Measurements from ENCODE around the gene DNAAF3.
A peak's percentile ranks its signal among the peaks of the same experiment; 100 is the strongest.

Gene DNAAF3

GRCh38 chr19:55165952-55166529 is 372 bp downstream of the DNAAF3 start:
- Histone ChIP-seq H3K4me1 (ENCODE audit: insufficient read depth, insufficient read length) (peaks cover 2% of the 10 kb centered on the region), H3K9me3 (ENCODE audit: insufficient read depth, low read length) (no peaks in the 10 kb centered on the region), H3K4me3 (ENCODE audit: insufficient read length, low read depth) (peak overlapping the region; percentile 44), H3K9ac (ENCODE audit: insufficient read length, low read depth) (no peak overlapping the region), H3K27me3 (ENCODE audit: insufficient read depth, insufficient read length) (peaks cover 14% of the 10 kb centered on the region), H3K36me3 (ENCODE audit: insufficient read depth, insufficient read length, low read length) (no peaks in the 10 kb centered on the region)
- DNase-seq (ENCODE audit: low read depth, low spot score) = peak; percentile 85
- TF ChIP-seq SUZ12 (IDR thresholded peaks at IDR 0.05; ENCODE audit: extremely low read depth, insufficient read depth, insufficient read length) (no peak), ZNF274 (IDR thresholded peaks at IDR 0.05; ENCODE audit: low read depth, low read length) (no peak), YY1 (IDR thresholded peaks at IDR 0.05; ENCODE audit: insufficient read depth, insufficient read length) (no peak)

GRCh38 chr19:55161571-55162322 is 4.7 kb downstream of the DNAAF3 start:
- Histone ChIP-seq H3K9ac (ENCODE audit: insufficient read length, low read depth) (no peak overlapping the region), H3K4me3 (ENCODE audit: insufficient read length, low read depth) (no peak overlapping the region), H3K27me3 (ENCODE audit: insufficient read depth, insufficient read length) (no peaks in the 10 kb centered on the region), H3K9me3 (ENCODE audit: insufficient read depth, low read length) (no peaks in the 10 kb centered on the region), H3K36me3 (ENCODE audit: insufficient read depth, insufficient read length, low read length) (no peaks in the 10 kb centered on the region), H3K4me1 (ENCODE audit: insufficient read depth, insufficient read length) (peaks cover 7% of the 10 kb centered on the region)
- no peak for TF ChIP-seq ZNF274 (IDR thresholded peaks at IDR 0.05; ENCODE audit: low read depth, low read length)
- TF ChIP-seq YY1 (IDR thresholded peaks at IDR 0.05; ENCODE audit: insufficient read depth, insufficient read length) = no peak
- TF ChIP-seq SUZ12 (IDR thresholded peaks at IDR 0.05; ENCODE audit: extremely low read depth, insufficient read depth, insufficient read length) = no peak
- no peak for DNase-seq (ENCODE audit: low read depth, low spot score)

- no peaks in the 10 kb centered on the region for H3K27me3 ChIP-seq (ENCODE audit: insufficient read depth, insufficient read length)
- no peak for DNase-seq (ENCODE audit: low read depth, low spot score)
- H3K36me3 ChIP-seq (ENCODE audit: insufficient read depth, insufficient read length, low read length) = no peaks in the 10 kb centered on the region
- peak overlapping the region; percentile 44 for H3K9ac ChIP-seq (ENCODE audit: insufficient read length, low read depth)
- peaks cover 7% of the 10 kb centered on the region for H3K4me1 ChIP-seq (ENCODE audit: insufficient read depth, insufficient read length)
- no peaks in the 10 kb centered on the region for H3K9me3 ChIP-seq (ENCODE audit: insufficient read depth, low read length)
- H3K4me3 ChIP-seq (ENCODE audit: insufficient read length, low read depth) = peak overlapping the region; percentile 13
- TF ChIP-seq SUZ12 (IDR thresholded peaks at IDR 0.05; ENCODE audit: extremely low read depth, insufficient read depth, insufficient read length) (no peak), ZNF274 (IDR thresholded peaks at IDR 0.05; ENCODE audit: low read depth, low read length) (no peak), YY1 (IDR thresholded peaks at IDR 0.05; ENCODE audit: insufficient read depth, insufficient read length) (no peak)
Measured at GRCh38 chr19:55160986-55161365, 5.4 kb downstream of the DNAAF3 start.

- Histone ChIP-seq H3K27me3 (ENCODE audit: insufficient read depth, insufficient read length) (no peaks in the 10 kb centered on the region), H3K9me3 (ENCODE audit: insufficient read depth, low read length) (no peaks in the 10 kb centered on the region), H3K9ac (ENCODE audit: insufficient read length, low read depth) (peak overlapping the region; percentile 61), H3K4me1 (ENCODE audit: insufficient read depth, insufficient read length) (peaks cover 5% of the 10 kb centered on the region), H3K4me3 (ENCODE audit: insufficient read length, low read depth) (no peak overlapping the region), H3K36me3 (ENCODE audit: insufficient read depth, insufficient read length, low read length) (no peaks in the 10 kb centered on the region)
- no peak for DNase-seq (ENCODE audit: low read depth, low spot score)
- TF ChIP-seq ZNF274 (IDR thresholded peaks at IDR 0.05; ENCODE audit: low read depth, low read length) (no peak), SUZ12 (IDR thresholded peaks at IDR 0.05; ENCODE audit: extremely low read depth, insufficient read depth, insufficient read length) (no peak), YY1 (IDR thresholded peaks at IDR 0.05; ENCODE audit: insufficient read depth, insufficient read length) (no peak)
Measured at GRCh38 chr19:55160128-55160985, 6.1 kb downstream of the DNAAF3 start.

- Histone ChIP-seq H3K36me3 (ENCODE audit: insufficient read depth, insufficient read length, low read length) (no peaks in the 10 kb centered on the region), H3K27me3 (ENCODE audit: insufficient read depth, insufficient read length) (no peaks in the 10 kb centered on the region), H3K9ac (ENCODE audit: insufficient read length, low read depth) (peak overlapping the region; percentile 67), H3K4me3 (ENCODE audit: insufficient read length, low read depth) (no peak overlapping the region), H3K4me1 (ENCODE audit: insufficient read depth, insufficient read length) (peaks cover 5% of the 10 kb centered on the region), H3K9me3 (ENCODE audit: insufficient read depth, low read length) (no peaks in the 10 kb centered on the region)
- TF ChIP-seq ZNF274 (IDR thresholded peaks at IDR 0.05; ENCODE audit: low read depth, low read length) = no peak
- no peak for TF ChIP-seq YY1 (IDR thresholded peaks at IDR 0.05; ENCODE audit: insufficient read depth, insufficient read length)
- no peak for TF ChIP-seq SUZ12 (IDR thresholded peaks at IDR 0.05; ENCODE audit: extremely low read depth, insufficient read depth, insufficient read length)
- no peak for DNase-seq (ENCODE audit: low read depth, low spot score)
Measured at GRCh38 chr19:55158848-55159749, 7.3 kb downstream of the DNAAF3 start.

- Histone ChIP-seq H3K36me3 (ENCODE audit: insufficient read depth, insufficient read length, low read length) (no peaks in the 10 kb centered on the region), H3K27me3 (ENCODE audit: insufficient read depth, insufficient read length) (no peaks in the 10 kb centered on the region), H3K9ac (ENCODE audit: insufficient read length, low read depth) (no peak overlapping the region), H3K4me3 (ENCODE audit: insufficient read length, low read depth) (no peak overlapping the region), H3K4me1 (ENCODE audit: insufficient read depth, insufficient read length) (peaks cover 5% of the 10 kb centered on the region), H3K9me3 (ENCODE audit: insufficient read depth, low read length) (no peaks in the 10 kb centered on the region)
- TF ChIP-seq ZNF274 (IDR thresholded peaks at IDR 0.05; ENCODE audit: low read depth, low read length) = no peak
- no peak for TF ChIP-seq SUZ12 (IDR thresholded peaks at IDR 0.05; ENCODE audit: extremely low read depth, insufficient read depth, insufficient read length)
- no peak for TF ChIP-seq YY1 (IDR thresholded peaks at IDR 0.05; ENCODE audit: insufficient read depth, insufficient read length)
- DNase-seq (ENCODE audit: low read depth, low spot score) = no peak
Measured at GRCh38 chr19:55158423-55158822, 8.0 kb downstream of the DNAAF3 start.
